Measurements from ENCODE around the gene IGSF9B.

Gene IGSF9B

DNA sequence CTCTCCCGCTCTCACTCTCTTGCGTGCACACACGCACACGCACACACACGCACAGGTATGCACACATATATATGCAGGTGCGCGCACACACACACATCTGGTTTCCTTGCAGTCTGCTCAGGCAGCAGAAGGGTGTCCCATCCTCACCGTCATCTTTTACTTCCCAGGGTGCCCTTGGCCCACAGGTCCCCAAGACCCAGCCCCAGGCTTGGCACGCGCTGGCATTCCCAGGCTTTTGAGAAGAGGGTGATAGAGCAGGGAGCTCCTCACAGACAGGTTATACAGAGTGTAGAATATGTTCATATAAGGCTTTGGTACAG is 59.5 kb downstream of the IGSF9B start:
- no peak for DNase-seq

DNA sequence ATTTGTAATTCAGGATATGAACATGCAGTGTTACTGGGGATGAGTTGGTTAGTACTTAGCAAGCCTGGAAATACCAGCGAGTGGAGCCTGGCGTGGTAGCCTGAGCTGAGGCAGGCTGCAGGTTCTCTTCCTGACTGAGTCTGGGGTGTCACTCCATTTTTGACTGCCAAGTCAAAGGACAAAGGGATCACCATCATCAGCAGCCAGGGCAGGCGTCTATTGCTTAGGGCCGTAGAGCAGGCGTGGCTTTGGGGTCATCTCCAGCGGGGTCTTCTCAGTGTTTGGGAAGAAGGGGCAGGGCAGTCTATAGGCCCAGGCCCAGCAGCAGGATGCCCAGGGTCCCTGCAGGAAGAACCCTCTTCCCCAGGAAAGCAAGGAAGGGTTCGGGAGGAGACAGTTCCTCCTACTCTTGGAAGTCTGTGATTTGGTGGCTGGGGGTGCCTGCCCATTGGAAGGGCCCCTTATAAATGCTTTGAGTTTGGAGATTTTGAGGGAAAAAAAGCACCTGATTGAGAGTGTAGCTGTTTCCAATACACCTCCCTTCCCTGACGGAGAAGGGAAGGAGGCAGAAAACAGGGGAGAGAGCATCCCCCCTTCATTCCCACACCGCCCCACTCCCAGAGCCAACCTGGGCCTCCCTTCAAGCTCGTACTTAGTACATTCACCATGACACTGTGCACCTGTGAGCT is 60.0 kb downstream of the IGSF9B start:
- DNase-seq = no peak

DNA sequence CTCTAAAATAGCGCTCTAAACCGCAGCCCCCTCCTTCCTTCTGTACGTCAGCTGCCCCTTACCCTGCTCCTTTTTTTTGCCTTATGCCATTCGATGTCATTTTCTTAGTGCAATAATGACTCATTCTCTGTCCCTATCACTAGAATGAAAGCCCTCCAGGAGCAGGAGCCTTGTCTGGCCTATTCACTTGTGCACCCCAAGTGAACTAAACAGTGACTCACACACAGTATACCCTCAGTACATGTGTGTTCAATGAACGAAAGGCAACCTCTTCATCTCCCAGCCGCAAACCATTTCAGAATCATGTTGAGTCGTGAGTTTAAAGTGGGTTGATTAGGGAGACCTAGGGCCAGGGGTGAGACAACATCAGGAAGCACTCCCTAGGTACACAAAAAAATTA is 60.7 kb downstream of the IGSF9B start:
- no peak for DNase-seq

DNA sequence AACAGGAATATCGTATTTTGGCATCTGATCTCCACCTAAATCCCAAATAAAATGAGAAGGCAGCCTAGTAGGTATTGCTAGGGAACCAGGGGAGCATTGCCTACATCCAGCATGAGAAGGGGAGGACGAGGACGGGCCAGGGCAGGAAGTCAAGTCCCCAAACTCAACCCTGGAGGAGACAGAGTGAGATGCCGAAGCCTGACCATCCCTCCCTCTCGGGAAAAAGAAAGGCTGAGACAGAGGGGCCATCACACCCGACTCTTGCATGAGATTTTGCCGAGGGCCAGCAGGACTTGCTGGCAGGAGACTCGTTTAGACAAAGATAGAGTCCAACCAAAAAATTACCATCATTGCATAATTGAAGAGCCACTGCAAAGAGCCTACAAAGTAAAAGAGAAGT is 61.2 kb downstream of the IGSF9B start:
- DNase-seq = no peak

DNA sequence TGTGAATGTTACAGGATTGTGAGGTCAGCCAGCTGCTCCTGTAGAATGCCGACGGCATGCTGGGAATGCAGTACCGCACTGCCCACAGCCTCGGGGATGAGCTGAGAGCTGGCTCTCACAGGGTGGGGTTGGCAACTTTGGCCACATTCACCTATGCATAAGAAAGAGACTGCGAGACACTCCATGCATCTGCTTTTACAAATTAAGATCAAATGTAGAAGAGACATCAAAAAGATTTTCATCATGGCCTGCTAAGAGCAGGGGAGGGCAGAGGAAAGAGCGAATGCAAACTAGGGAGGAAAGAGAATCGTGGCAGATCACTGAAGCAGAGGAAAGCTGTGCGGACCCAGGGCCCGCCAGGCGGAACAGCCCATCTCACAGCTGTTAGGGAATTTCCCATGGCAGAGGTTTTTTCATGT is 61.7 kb downstream of the IGSF9B start:
- DNase-seq = no peak

DNA sequence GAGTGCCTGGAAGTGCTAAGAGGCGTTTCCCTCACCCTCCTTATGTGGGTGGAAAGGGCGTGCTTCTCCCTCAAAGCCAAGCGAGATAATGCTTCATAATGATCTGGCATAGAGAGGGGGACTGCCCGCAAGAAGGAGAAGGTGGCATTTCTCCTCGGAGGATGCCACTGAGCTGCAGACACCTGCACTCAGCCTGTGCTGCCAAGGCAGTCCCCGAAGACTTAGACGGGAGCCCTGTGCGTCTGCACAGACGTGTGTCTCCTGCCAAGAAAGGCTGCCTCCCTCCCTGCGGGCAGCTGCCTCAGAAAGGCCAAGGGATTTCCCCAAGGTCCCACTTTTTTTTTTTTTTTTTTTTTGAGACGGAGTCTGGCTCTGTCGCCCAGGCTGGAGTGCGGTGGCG is 63.4 kb downstream of the IGSF9B start:
- DNase-seq = no peak

DNA sequence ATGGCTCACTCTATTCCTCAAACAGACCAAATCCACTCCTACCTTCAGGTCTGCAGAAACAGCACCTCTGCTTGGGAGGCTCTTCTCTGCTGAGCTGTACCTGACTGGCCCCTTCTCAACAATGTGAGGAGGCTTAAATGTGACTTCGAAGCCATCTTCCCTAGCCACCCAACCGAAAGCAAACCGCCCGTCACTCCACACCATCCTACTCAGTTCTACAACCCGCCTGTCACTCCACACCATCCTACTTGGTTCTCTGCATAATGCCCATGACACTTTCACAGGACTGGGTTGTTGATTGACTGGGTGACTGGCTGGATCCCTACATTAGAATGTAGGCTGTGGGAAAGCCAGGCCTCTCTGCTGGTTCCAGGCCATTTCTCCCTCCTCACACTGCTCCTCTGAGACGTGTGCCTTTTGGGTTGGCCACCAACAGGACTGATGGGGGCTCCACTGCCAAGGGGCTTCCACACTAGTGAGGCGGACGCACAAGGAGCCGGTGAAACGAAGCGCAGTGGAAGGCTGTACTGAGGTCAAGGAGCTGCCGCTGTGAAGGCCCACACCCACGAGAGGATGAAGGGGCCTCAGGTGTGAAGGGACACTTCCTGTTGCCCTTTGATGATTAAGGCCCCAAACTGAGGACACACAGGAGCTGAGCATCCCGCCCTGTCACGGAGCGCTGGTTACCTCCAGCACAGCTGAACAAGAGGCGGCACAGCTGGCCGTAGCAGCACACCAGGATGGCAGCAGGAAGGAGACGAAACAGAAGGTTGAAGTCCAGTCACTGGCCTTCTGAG is 64.0 kb downstream of the IGSF9B start:
- no peak for DNase-seq

DNA sequence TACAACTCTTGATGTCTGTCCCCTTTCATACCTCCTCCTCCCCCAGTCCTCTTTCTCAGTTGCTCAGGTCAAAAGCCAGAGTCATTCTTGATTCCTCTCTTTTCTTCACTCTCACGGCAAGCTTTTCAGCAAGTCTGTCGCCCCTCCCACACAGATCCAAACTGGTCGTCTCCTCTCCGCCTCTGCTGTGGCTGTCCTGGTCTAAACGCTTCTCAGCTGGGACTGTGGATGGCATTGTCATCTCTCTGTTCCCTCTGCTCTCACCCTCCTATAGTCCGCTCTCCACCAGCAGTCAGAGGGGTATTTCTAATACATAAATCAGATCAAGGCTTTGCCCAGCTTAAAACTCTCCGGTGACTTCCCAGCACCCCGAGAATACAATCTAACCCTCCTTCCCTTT is 64.6 kb downstream of the IGSF9B start:
- no peak for DNase-seq

DNA sequence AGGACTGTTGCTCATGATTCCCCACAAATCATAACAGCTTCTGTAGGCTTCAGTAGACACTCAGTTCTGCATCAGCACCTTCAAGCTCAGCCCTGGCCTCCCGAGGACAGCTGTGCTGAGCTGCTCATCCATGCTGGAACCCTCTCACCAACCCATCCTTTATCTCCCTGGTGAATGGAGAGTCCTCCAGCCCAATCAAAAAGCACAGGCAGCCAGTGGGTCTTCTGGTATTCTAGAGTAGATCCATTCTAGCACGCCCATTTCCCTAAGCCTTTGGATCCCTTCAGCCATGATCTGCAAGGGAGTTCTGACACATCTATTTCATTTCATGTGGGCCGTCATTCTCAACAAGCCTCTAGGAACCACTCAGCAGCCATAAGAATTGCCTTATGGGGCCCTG is 66.9 kb downstream of the IGSF9B start:
- no peak for DNase-seq

DNA sequence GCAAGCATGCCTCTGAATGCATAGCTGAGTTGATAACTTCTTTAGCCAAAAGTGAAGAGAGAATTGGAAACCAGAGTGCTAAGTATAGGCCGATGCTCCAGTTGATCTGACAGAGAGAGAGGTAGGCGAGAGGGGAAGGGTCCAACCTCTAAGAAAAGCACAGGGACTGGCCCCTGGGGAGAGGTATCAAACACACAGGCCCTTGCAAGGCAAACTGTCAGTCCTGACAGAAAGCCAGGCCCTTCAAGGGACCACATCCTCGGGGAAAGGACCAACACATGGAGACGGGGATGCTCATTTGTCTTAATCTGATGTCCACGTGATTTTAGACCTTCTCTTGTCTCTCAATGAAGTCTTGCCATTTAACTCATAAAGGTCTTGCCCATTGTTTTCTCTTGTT is 67.6 kb downstream of the IGSF9B start:
- no peak for DNase-seq

DNA sequence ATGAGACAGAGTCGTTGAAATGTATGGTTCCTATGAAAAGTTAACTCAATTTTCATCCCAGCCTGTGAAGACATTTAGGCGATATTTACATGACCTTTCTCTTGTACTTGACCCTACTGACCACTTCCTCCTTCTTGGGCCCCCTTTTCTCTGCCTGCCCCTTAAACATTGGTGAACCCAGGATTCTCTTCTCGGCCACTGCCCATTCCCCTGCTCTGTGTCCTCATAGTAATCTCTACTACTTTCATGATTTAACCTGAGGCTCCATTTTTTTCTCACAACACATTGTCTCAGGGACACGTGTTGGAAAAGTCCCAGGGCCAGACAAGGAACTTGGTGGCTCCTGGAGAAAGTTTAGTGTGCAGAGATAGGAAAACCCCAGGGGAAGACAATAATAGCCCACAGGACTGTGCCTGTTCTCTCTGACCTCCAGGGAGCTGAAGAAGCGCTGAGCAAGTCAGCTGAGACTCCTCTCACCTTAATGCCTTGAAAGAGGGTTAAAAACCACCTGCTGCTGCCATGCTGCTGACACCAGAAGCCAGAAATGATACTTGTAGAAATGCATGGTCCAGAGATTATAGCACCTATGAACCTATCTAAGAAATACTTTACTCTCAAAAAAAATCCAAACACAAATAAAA is 69.0 kb downstream of the IGSF9B start:
- DNase-seq = no peak

DNA sequence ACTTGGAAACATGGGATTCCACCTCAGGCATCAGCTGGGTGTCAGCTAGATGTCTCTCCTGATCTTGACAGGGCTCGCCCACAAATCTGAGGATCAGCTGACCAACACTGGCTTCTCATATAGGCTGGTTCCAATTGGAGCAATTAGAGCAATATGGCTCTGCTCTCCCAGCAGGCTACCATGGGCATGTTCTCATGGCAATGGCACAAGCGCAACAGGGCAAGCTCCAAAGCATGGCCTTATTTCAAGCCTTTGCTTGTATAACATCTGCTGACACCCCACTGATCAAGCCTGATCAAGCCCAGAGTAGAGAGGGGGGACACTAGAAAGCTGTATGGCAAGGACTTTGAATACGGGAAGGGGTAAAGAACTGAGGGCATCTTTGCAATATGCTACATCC is 70.7 kb downstream of the IGSF9B start:
- no peak for DNase-seq

DNA sequence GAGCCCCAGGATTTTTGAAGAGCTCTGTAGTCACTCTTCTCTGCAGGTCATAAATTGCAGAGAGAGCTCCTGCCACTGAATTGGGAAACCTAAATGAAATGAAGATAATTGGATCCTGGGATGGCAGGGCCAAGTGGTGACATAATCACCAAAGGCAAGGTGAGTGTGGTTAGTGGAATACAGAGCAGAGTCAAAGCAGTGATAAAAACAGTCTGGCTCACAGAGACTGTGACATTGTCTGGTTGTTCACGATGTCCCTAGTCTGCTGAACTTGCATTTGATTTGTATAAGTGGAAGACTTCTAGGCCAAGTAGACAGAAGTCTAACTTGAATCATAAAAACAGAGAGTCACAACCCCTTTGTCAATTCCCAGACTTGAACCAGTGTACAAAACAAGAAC is 84.6 kb downstream of the IGSF9B start:
- no peak for DNase-seq

DNA sequence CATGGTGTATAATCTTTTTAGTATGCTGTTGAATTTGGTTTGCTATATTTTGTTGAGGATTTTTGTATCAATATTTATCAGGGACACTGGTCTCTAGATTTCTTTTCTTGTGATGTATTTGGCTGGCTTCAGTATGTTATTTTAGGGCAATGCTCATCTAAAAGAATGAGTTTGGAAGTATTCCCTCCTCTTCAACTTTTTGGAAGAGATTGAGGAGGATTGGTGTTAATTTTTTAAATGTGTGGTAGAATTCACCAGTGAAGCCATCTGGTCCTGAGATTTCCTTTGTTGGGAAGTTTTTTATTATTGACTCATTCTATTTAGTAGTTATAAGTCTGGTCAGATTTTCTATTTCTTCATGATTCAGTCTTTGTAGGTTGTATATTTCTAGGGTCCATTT is 89.3 kb downstream of the IGSF9B start:
- no peak for DNase-seq

DNA sequence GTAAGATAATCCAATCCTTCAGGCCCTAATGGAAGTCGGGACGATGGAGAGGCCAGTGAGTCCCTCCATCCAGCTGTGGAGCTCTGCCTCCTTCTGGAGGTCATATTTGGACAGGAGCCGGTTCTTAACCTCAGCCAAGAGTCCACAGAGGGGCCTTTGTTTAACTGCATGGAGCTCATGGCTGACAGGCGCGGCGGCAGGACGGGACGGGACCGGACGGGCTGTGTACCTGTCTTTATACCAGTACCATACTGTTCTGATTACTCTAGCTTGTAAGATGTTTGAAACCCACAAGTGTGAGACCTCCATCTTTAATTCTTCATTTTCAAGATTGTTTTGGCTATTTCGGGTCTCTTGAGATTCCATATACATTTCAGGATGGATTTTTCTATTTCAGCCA is 91.3 kb downstream of the IGSF9B start:
- no peak for DNase-seq

DNA sequence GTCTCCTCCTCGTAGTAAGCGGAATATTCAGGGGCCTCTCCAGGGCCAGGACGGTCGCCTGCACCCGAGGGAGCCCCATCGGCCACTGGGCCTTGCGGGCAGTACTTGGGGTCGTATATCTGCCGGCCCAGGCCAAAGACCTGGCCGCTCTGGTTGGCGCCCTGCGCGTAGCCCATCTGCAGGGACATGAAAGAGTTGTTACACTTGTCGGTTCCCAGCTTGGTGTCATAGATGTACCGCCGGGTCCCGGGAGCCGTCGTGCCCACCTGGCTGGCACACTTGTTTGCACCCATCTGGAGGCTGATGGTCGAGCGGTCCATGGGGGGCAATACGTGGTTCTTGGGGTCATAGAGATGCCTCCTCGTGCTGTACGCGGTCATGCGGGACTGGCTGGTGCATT is 92.0 kb downstream of the IGSF9B start:
- no peak for DNase-seq

DNA sequence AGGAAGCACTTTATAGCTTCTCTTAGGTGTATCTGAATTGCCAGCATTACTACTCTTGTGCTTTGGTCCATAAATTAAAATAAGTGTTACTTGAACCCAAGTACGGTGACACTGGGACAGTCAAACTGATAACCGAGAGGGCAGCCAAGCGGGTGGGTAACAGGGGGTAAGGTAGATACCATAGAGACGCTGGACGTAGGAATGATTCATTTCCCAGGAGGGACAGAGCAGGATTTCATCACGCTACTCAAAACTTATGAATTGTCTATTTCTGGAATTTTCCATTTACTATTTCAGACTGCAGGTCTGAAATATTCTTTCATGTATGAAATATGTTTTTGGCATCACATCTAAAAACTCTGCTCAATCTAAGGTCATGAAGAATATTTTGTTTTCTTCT is 96.6 kb downstream of the IGSF9B start:
- no peak for DNase-seq
